GM12875 (cell line): ENCODE results near the gene TRIM66.
"Not testable (repeated sequence)": the region's sequence is repeated elsewhere in the genome, so short reads cannot be mapped to it uniquely, and the experiment has no call there.

Experiments
- H3K4me3 ChIP-seq: one replicate; pipeline ENCODE4 v1.5.1; 2011; ENCODE audit warnings: low read depth, low read length, control low read depth
- CTCF ChIP-seq: IDR thresholded peaks from 2 replicates; pipeline ENCODE4 v1.5.1; 2011; ENCODE audit warnings: low read depth, mild to moderate bottlenecking, control low read depth, inconsistent platforms, low read length, moderate library complexity, borderline replicate concordance; ENCODE audit not compliant: insufficient read depth

TRIM66 gene

GRCh38 chr11:8671651-8672062, 10.8 kb downstream of the TRIM66 start:
- no peak for TF ChIP-seq CTCF
- H3K4me3 ChIP-seq = no peak overlapping the region

GRCh38 chr11:8671193-8671612, 11.3 kb downstream of the TRIM66 start:
- H3K4me3 ChIP-seq = no peak overlapping the region
- no peak for TF ChIP-seq CTCF

- not testable (repeated sequence) for H3K4me3 ChIP-seq
Measured at GRCh38 chr11:8670081-8670480, 12.4 kb downstream of the TRIM66 start.

- no peak overlapping the region for H3K4me3 ChIP-seq
- no peak for TF ChIP-seq CTCF
Measured at GRCh38 chr11:8665222-8665621, 17.2 kb downstream of the TRIM66 start.

GRCh38 chr11:8661001-8661795, 21.3 kb downstream of the TRIM66 start:
- no peak overlapping the region for H3K4me3 ChIP-seq
- TF ChIP-seq CTCF = no peak

GRCh38 chr11:8658321-8659057, 24.0 kb downstream of the TRIM66 start:
- TF ChIP-seq CTCF = no peak
- no peak overlapping the region for H3K4me3 ChIP-seq

- TF ChIP-seq CTCF = no peak
- H3K4me3 ChIP-seq = no peak overlapping the region
Measured at GRCh38 chr11:8656291-8656690, 26.2 kb downstream of the TRIM66 start.
